Measurements from ENCODE around the gene TERT. TPM values are rescaled to one million over a fixed set of nuclear protein-coding genes. Genes with fewer than 3 reads are reported as not detected.

TERT gene
- total RNA-seq, 3 donors from 2014 or later: 2.1 to 5.0 (median 2.8) TPM

DNA sequence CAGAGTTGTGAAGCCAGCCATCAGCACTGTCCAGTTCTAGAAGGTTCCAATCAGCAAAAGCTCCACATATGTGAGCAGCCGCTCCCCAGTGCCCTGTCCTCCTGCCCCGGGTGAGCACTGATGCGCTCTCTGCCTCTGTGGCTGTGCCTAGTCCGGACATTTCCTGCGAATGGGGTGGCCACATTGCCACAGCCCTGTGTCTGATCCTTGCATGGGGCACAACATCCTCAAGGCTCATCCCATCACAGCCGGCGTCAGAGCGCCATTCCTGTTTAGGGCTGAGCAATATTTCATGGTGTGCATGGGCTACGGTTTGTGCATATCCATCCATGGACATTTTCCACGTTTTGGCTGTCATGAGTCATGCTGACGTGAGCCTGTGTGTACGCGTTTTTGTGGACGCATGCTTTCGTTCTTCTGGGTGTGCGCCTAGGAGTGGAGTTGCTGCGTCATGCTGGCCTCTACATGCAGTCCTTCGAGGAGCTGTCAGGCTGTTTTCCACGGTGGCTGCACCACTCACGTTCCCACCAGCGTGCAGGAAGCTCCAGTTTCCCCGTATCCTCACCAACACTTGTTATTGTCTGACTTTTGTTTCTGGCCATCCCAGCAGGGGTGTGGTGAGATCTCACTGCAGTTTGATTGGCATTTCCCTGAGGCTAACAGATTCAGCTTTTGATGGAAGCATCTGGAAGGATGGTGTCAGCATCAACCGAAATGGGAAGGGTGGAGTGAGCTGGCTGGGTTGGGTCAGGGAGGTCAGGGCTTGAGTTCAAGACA, 79.4 kb downstream of the TERT start:
- H3K36me3 ChIP-seq (ENCODE audit: low read depth): no peaks in the 10 kb centered on the region
- no peaks in the 10 kb centered on the region for H3K4me1 ChIP-seq (ENCODE audit: low read depth)
- H3K9me3 ChIP-seq: no peaks in the 10 kb centered on the region
- intact Hi-C loops (cut with DNase I, micrococcal nuclease): no loop called here
- TF ChIP-seq, protein P1, sequence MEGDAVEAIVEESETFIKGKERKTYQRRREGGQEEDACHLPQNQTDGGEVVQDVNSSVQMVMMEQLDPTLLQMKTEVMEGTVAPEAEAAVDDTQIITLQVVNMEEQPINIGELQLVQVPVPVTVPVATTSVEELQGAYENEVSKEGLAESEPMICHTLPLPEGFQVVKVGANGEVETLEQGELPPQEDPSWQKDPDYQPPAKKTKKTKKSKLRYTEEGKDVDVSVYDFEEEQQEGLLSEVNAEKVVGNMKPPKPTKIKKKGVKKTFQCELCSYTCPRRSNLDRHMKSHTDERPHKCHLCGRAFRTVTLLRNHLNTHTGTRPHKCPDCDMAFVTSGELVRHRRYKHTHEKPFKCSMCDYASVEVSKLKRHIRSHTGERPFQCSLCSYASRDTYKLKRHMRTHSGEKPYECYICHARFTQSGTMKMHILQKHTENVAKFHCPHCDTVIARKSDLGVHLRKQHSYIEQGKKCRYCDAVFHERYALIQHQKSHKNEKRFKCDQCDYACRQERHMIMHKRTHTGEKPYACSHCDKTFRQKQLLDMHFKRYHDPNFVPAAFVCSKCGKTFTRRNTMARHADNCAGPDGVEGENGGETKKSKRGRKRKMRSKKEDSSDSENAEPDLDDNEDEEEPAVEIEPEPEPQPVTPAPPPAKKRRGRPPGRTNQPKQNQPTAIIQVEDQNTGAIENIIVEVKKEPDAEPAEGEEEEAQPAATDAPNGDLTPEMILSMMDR (IDR thresholded peaks at IDR 0.05): no peak
- DNase-seq (peak in 1 of 3 donors; percentile 22), ATAC-seq (no peak)
- no peak overlapping the region for H3K4me3 ChIP-seq

DNA sequence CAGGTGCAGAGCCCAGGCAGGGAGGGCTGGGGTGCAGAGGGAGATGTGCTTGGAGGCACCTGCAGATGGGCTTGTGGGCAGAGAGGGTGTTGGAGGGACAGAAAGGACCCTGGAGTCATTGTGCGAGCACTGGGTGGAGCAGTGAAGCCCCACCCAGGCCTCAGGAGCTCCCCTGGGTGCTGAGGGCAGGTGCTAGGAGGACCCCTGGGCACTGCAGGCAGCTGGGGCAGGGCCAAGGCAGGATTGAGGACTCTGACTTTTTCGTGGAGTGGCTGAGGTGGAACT, 80.0 kb downstream of the TERT start:
- Histone ChIP-seq H3K4me3 (no peak overlapping the region), H3K36me3 (ENCODE audit: low read depth) (no peaks in the 10 kb centered on the region), H3K4me1 (ENCODE audit: low read depth) (no peaks in the 10 kb centered on the region), H3K9me3 (no peaks in the 10 kb centered on the region)
- TF ChIP-seq, protein P1 (IDR thresholded peaks at IDR 0.05): no peak
- ATAC-seq (no peak), DNase-seq (peak in 1 of 3 donors; percentile 24)
- intact Hi-C loops (cut with DNase I, micrococcal nuclease): no loop called here

DNA sequence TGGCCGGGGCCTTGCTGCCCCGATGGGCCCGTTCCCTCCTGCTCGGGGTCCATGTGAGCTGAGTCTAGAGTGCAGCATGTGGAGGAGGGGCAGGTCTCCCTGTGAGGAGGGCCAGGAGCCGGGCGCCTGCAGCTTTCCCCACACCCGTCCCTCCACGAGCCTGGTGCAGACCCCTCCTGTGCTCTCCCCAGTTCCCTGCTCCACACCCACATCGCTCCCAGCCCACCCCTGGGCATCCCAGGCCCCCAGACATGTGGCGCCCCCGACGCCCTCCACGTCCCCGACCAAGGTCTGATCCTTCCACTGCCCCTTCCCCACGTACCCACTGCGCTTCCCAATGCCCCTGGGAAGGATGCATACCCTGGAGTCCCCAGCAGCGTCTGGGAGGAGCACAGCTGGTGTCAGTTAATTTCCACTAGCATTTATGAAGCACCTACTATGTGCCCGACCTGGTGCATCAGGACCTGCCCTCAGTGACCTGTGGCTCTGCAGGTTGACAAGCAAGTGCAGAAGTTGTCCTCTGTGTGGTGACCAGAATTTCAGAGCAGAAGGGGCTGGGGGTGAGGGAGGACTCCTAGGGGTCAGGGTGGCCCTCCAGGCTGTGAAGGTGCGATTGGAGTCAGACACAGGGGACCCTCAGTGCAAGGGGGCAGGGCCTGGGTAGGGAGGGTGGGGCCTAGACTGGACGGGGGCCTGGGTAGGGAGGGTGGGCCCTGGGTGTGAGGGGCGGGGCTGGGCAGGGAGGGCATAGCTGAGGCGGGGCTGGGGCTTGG, 80.5 kb downstream of the TERT start:
- peak in 1 of 3 donors; percentile 27 for DNase-seq
- no peak for ATAC-seq
- intact Hi-C loops (cut with DNase I, micrococcal nuclease): no loop called here
- Histone ChIP-seq H3K4me3 (no peak overlapping the region), H3K36me3 (ENCODE audit: low read depth) (no peaks in the 10 kb centered on the region), H3K4me1 (ENCODE audit: low read depth) (no peaks in the 10 kb centered on the region), H3K9me3 (no peaks in the 10 kb centered on the region)
- TF ChIP-seq, protein P1 (IDR thresholded peaks at IDR 0.05): no peak

GRCh38 chr5:1213508-1214162, 81.2 kb downstream of the TERT start:
- Histone ChIP-seq H3K36me3 (ENCODE audit: low read depth) (no peaks in the 10 kb centered on the region), H3K4me3 (no peak overlapping the region), H3K9me3 (no peaks in the 10 kb centered on the region), H3K4me1 (ENCODE audit: low read depth) (no peaks in the 10 kb centered on the region)
- no peak for ATAC-seq
- intact Hi-C loops (cut with DNase I, micrococcal nuclease): no loop called here
- TF ChIP-seq, protein P1 (IDR thresholded peaks at IDR 0.05): no peak
- peak in 1 of 3 donors; percentile 42 for DNase-seq

DNA sequence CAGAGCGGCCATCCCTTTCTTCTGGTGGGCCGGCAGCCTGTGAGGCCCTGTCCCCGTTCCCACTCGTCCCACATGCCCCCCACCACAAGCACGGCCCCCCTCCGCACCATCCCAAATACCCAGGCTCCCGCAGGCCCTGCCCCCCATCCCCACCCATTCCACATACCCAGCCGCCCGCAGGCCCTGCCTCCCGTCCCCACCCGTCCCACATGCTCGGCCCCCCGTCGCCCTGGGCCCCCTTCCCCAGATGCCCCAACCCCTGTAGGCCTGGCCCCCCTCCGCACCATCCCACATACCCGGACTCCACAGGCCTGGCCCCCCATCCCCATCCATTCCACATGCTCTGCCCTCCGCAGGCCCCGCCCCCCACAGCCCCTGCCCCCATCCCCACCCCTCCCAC, 82.0 kb downstream of the TERT start:
- no peak overlapping the region for H3K4me3 ChIP-seq
- intact Hi-C loops (cut with DNase I, micrococcal nuclease): no loop called here
- TF ChIP-seq, protein P1 (IDR thresholded peaks at IDR 0.05): no peak
- H3K36me3 ChIP-seq (ENCODE audit: low read depth): no peaks in the 10 kb centered on the region
- ATAC-seq (no peak), DNase-seq (peak in 1 of 3 donors; percentile 37)
- no peaks in the 10 kb centered on the region for H3K4me1 ChIP-seq (ENCODE audit: low read depth)
- H3K9me3 ChIP-seq: no peaks in the 10 kb centered on the region

All from mucosa of descending colon (tissue), 3 donors.